Islet precursor cell (in vitro differentiated cells): ENCODE measurements around the gene CEMIP2.

Experiments used
- DNase-seq: peaks from one replicate; pipeline ENCODE4 v3.0.0-alpha.2; 2018

The CEMIP2 gene

GRCh38 chr9:71637375-71637774 is 130.9 kb downstream of the CEMIP2 start:
- DNase-seq = no peak

- no peak for DNase-seq
These were observed 132.0 kb downstream of the CEMIP2 start for GRCh38 chr9:71636143-71636839.

- no peak for DNase-seq
These were observed 133.6 kb downstream of the CEMIP2 start for GRCh38 chr9:71634752-71635151.
